ENCODE results near the gene HUS1B. TPM values are rescaled to one million over a fixed set of nuclear protein-coding genes. Genes with fewer than 3 reads are reported as not detected.
A peak's percentile ranks its signal among the peaks of the same experiment; 100 is the strongest.

HUS1B gene
- total and polyA plus RNA-seq, 2 of the 13 experiments (the other 11 are each of a cell fraction or from before 2014, with no cell fraction given), result 0.18 to 0.40 TPM

GRCh38 chr6:692858-693722, 36.2 kb upstream of the HUS1B start, which contains the start of gene EXOC2 (continued):
- no peak; the same call in 1 of the 2 replicates for TF ChIP-seq GFI1 (CRISPR knock-in tag; IDR thresholded peaks at IDR 0.05; ENCODE audit: borderline replicate concordance)
- TF ChIP-seq ZSCAN5A (CRISPR knock-in tag; IDR thresholded peaks at IDR 0.05; ENCODE audit: borderline replicate concordance), result peak; percentile 77; the same call in 1 of the 2 replicates
- peak; percentile 42; the same call in 1 of the 2 replicates for TF ChIP-seq ZNF230 (CRISPR knock-in tag; IDR thresholded peaks at IDR 0.05)
- TF ChIP-seq, protein P1, sequence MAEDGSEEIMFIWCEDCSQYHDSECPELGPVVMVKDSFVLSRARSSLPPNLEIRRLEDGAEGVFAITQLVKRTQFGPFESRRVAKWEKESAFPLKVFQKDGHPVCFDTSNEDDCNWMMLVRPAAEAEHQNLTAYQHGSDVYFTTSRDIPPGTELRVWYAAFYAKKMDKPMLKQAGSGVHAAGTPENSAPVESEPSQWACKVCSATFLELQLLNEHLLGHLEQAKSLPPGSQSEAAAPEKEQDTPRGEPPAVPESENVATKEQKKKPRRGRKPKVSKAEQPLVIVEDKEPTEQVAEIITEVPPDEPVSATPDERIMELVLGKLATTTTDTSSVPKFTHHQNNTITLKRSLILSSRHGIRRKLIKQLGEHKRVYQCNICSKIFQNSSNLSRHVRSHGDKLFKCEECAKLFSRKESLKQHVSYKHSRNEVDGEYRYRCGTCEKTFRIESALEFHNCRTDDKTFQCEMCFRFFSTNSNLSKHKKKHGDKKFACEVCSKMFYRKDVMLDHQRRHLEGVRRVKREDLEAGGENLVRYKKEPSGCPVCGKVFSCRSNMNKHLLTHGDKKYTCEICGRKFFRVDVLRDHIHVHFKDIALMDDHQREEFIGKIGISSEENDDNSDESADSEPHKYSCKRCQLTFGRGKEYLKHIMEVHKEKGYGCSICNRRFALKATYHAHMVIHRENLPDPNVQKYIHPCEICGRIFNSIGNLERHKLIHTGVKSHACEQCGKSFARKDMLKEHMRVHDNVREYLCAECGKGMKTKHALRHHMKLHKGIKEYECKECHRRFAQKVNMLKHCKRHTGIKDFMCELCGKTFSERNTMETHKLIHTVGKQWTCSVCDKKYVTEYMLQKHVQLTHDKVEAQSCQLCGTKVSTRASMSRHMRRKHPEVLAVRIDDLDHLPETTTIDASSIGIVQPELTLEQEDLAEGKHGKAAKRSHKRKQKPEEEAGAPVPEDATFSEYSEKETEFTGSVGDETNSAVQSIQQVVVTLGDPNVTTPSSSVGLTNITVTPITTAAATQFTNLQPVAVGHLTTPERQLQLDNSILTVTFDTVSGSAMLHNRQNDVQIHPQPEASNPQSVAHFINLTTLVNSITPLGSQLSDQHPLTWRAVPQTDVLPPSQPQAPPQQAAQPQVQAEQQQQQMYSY (CRISPR knock-in tag; IDR thresholded peaks at IDR 0.05), result 0 out of 2 replicates have a peak, but pooled peaks have one; percentile 57
- TF ChIP-seq ZNF383 (CRISPR knock-in tag; IDR thresholded peaks at IDR 0.05; ENCODE audit: borderline replicate concordance), result no peak
- no peak for TF ChIP-seq NFATC3 (CRISPR knock-in tag; IDR thresholded peaks at IDR 0.05)
- TF ChIP-seq KLF11 (CRISPR knock-in tag; IDR thresholded peaks at IDR 0.05), result peak; percentile 96
- TF ChIP-seq IRF2 (CRISPR knock-in tag; IDR thresholded peaks at IDR 0.05), result peak; percentile 96
- TF ChIP-seq CBX1 (IDR thresholded peaks at IDR 0.05; ENCODE audit: low read depth), result peak; percentile 85
- TF ChIP-seq GTF3A (CRISPR knock-in tag; conservative IDR thresholded peaks at IDR 0.05), result no peak
- peak; percentile 96 for TF ChIP-seq ZNF747 (CRISPR knock-in tag; IDR thresholded peaks at IDR 0.05; ENCODE audit: borderline replicate concordance)
- peak; percentile 87 for TF ChIP-seq ZBTB4 (CRISPR knock-in tag; IDR thresholded peaks at IDR 0.05; ENCODE audit: borderline replicate concordance)
- peak; percentile 96 for TF ChIP-seq ZGPAT (CRISPR knock-in tag; IDR thresholded peaks at IDR 0.05)
